Naive thymus-derived CD4-positive, alpha-beta T cell (primary cell): Measurements from ENCODE around the gene SNRPD3. TPM values are rescaled to one million over a fixed set of nuclear protein-coding genes. Genes with fewer than 3 reads are reported as not detected.
A peak's percentile ranks its signal among the peaks of the same experiment; 100 is the strongest.
"Not testable (repeated sequence)": the region's sequence is repeated elsewhere in the genome, so short reads cannot be mapped to it uniquely, and the experiment has no call there.

Source experiments
- ATAC-seq: fragments of 150-1000 bp; cut with Tn5 transposase; 2 replicates; pipeline ENCODE4 v1.10.0; 2021; ENCODE audit warnings: mild to moderate bottlenecking, moderate library complexity
- CTCF ChIA-PET: fragments of 350-600 bp; sonication (Branson Sonifier 250); formaldehyde crosslinking; loops from one replicate; lab custom pipeline; 2021; ENCODE audit warnings: antibody characterized with exemption; lab: Charles Lee
- POLR2A ChIA-PET: fragments of 350-600 bp; sonication (Branson Sonifier 250); formaldehyde crosslinking; loops from one replicate; lab custom pipeline; 2021; ENCODE audit warnings: antibody characterized with exemption, inconsistent platforms; lab: Charles Lee
- DNase-seq, 9 donors: peaks; one replicate each; pipeline versions ENCODE4 v3.0.0 to v3.0.0-alpha.2; 2020 to 2022; ENCODE audit warnings: mixed read lengths in 1 of 9
- H3K27ac ChIP-seq: one replicate; pipeline ENCODE4 v1.7.0; 2013; ENCODE audit warnings: mild to moderate bottlenecking, low read depth, low read length, moderate library complexity
- H3K27me3 ChIP-seq, 2 donors: one replicate each; pipeline ENCODE4 v1.7.0; 2013; ENCODE audit warnings: low read length in 2 of 2, mild to moderate bottlenecking in 2 of 2, moderate library complexity in 2 of 2; ENCODE audit not compliant: control insufficient read depth in 2 of 2, insufficient read depth in 2 of 2
- H3K36me3 ChIP-seq, 3 experiments: 1 replicate in 2 of 3; 2 replicates in 1 of 3; pipeline ENCODE4 v1.7.0; 2013; ENCODE audit warnings: low read length in 3 of 3, mild to moderate bottlenecking in 3 of 3, moderate library complexity in 1 of 3; ENCODE audit not compliant: insufficient read depth in 3 of 3, control insufficient read depth in 2 of 3
- H3K4me1 ChIP-seq, 2 donors: one replicate each; pipeline ENCODE4 v1.7.0; 2013; ENCODE audit warnings: low read length in 2 of 2, mild to moderate bottlenecking in 2 of 2, moderate library complexity in 1 of 2; ENCODE audit not compliant: control insufficient read depth in 2 of 2, insufficient read depth in 2 of 2
- H3K4me3 ChIP-seq: 2 replicates; pipeline ENCODE4 v1.7.0; 2013; ENCODE audit warnings: mild to moderate bottlenecking, low read length
- H3K9me3 ChIP-seq, 3 experiments: 1 replicate in 2 of 3; 2 replicates in 1 of 3; pipeline ENCODE4 v1.7.0; 2013; ENCODE audit warnings: low read length in 3 of 3; ENCODE audit not compliant: control insufficient read depth in 2 of 3
- H3K27ac Mint-ChIP-seq, 9 donors: one replicate each; pipeline ENCODE4 v1.8.0; 2020 to 2022; ENCODE audit warnings: mixed read lengths in 9 of 9, mild to moderate bottlenecking in 8 of 9, moderate library complexity in 5 of 9, inconsistent platforms in 2 of 9
- H3K27me3 Mint-ChIP-seq, 5 donors: one replicate each; pipeline ENCODE4 v1.8.0; 2021 to 2022; ENCODE audit warnings: mixed read lengths in 5 of 5, mild to moderate bottlenecking in 1 of 5
- H3K36me3 Mint-ChIP-seq, 5 donors: one replicate each; pipeline ENCODE4 v1.8.0; 2020 to 2022; ENCODE audit warnings: mixed read lengths in 5 of 5, mild to moderate bottlenecking in 3 of 5, inconsistent platforms in 1 of 5
- H3K4me1 Mint-ChIP-seq, 7 donors: one replicate each; pipeline ENCODE4 v1.8.0; 2020 to 2022; ENCODE audit warnings: mixed read lengths in 7 of 7, mild to moderate bottlenecking in 3 of 7, inconsistent platforms in 1 of 7
- H3K4me3 Mint-ChIP-seq, 10 donors: one replicate each; pipeline ENCODE4 v1.8.0; 2020 to 2022; ENCODE audit warnings: mild to moderate bottlenecking in 10 of 10, mixed read lengths in 10 of 10, moderate library complexity in 6 of 10, inconsistent platforms in 2 of 10
- H3K9me3 Mint-ChIP-seq, 11 donors: one replicate each; pipeline ENCODE4 v1.8.0; 2020 to 2022; ENCODE audit warnings: mixed read lengths in 11 of 11, mild to moderate bottlenecking in 4 of 11, inconsistent platforms in 1 of 11, moderate library complexity in 1 of 11
- intact Hi-C, 2 donors: fragments of 100-400 bp; cut with micrococcal nuclease; formaldehyde crosslinking; loops; one replicate each; pipeline ENCODE4 v1.15.1; 2023
- polyA plus RNA-seq, 2 donors: library from polyadenylated mRNA; unstranded; fragments of 300-500 nt; fragmentation: Illumina TruSeq; gene quantifications; one replicate each; pipeline ENCODE4 v1.2.3, GENCODE V29; 2021
- total RNA-seq, 6 experiments: library from RNA in 5 of 6; stranded (reverse) in 5 of 6; gene quantifications; 1 replicate in 5 of 6; 2 replicates in 1 of 6; pipeline ENCODE4 v1.2.3 and lab custom pipeline; 2021 to 2026

The SNRPD3 gene
- total and polyA plus RNA-seq, 7 experiments from 2014 or later = 47.5 to 95.1 (median 83.8) TPM

DNA sequence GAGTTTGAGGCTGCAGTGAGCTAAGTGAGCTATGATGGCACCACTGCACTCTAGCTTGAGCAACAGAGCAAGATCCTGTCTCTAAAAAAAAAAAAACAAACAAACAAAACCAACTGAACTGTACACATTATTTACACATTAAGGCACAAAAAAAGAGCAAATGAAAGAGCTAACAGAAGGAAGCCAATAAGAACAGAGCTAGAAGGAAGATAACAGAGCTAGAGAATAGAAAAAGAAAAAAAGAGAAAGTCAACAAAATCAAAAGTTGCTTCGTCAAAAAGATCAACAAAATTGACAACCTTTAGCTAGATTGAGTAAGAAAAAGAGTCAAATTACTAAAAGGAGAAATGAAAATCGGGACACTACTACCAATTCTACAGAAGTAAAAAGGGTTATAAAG is 25.9 kb upstream of the SNRPD3 start:
- H3K4me1 Mint-ChIP-seq = peaks cover 0 to 8% (median 5%) of the 10 kb centered on the region in 7 donors
- no peaks in the 10 kb centered on the region for H3K27me3 ChIP-seq
- no peak overlapping the region for H3K4me3 ChIP-seq
- H3K4me3 Mint-ChIP-seq = no peak overlapping the region
- H3K4me1 ChIP-seq = no peaks in the 10 kb centered on the region
- intact Hi-C loops = loop anchor here in 1 of 2 donors (5.0 kb wide), 1 partner anchor 548 kb away; the partner anchor contains the start of gene GSTT2
- H3K36me3 Mint-ChIP-seq = no peaks in the 10 kb centered on the region
- H3K27me3 Mint-ChIP-seq = peaks cover 0 to 8% (median 0%) of the 10 kb centered on the region in 5 donors
- CTCF ChIA-PET = no interaction called here
- H3K27ac ChIP-seq = no peak overlapping the region
- H3K9me3 ChIP-seq = no peaks in the 10 kb centered on the region
- no peak for DNase-seq
- no peaks in the 10 kb centered on the region for H3K36me3 ChIP-seq
- POLR2A ChIA-PET = interaction anchor here (0.6 kb wide), 2 partner anchors 103 to 938 kb away, joined by 3 read pairs; no protein-coding TSS in a partner anchor
- H3K9me3 Mint-ChIP-seq = no peaks in the 10 kb centered on the region
- peak overlapping the region in 1 of 9 donors; percentile 79 for H3K27ac Mint-ChIP-seq
- no peak for ATAC-seq

DNA sequence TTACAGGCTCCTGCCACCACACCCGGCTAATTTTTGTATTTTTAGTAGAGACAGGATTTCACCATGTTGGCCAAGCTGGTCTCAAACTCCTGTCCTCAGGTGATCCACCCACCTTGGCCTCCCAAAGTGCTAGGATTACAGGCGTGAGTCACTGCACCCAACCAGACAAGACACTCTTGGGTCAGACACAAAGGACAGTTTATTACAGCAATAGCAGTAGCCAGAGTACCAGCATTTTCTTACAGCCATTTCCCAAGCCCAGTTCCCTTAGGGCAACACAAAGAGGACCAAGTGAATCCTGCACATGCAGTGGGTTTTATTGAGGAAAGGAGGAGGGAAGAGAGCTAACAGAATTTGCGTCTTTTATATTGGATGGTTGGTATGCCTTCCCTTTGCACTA is 24.8 kb upstream of the SNRPD3 start:
- H3K4me3 Mint-ChIP-seq, intact Hi-C loops, H3K36me3 ChIP-seq, H3K27ac Mint-ChIP-seq, H3K4me1 ChIP-seq, CTCF ChIA-PET, ATAC-seq, H3K4me3 ChIP-seq, H3K27me3 Mint-ChIP-seq, H3K27me3 ChIP-seq, H3K27ac ChIP-seq, H3K36me3 Mint-ChIP-seq, H3K9me3 ChIP-seq, DNase-seq, H3K4me1 Mint-ChIP-seq, POLR2A ChIA-PET, H3K9me3 Mint-ChIP-seq: not testable (repeated sequence)

DNA sequence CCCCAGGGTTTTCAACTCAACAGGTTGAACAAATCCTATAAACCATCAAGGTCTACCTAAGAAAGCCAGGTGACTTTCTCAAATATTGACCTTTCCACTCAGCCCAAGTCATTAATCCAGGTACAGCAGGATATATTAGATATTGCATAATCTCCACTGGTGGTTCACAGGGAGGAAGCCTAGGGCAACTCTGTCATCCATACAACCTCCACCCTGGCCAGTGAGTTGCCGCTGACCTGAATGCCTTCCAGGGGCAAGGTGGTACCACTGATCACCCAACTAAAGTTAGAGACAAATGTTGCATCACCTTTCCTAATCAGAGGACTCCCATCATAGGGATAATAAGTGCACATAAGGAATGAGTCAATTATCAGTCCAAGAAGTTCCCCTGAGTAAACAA is 23.7 kb upstream of the SNRPD3 start:
- no peak overlapping the region for H3K27ac ChIP-seq
- Mint-ChIP-seq H3K36me3 (no peaks in the 10 kb centered on the region), H3K4me1 (no peaks in the 10 kb centered on the region), H3K4me3 (no peak overlapping the region), H3K27me3 (peaks cover 0 to 8% (median 0%) of the 10 kb centered on the region in 5 donors), H3K27ac (no peak overlapping the region), H3K9me3 (no peaks in the 10 kb centered on the region)
- no peaks in the 10 kb centered on the region for H3K9me3 ChIP-seq
- no peaks in the 10 kb centered on the region for H3K27me3 ChIP-seq
- ChIA-PET POLR2A (no interaction called here), CTCF (no interaction called here)
- no peaks in the 10 kb centered on the region for H3K36me3 ChIP-seq
- ATAC-seq = no peak
- intact Hi-C loops = no loop called here
- no peaks in the 10 kb centered on the region for H3K4me1 ChIP-seq
- DNase-seq = no peak
- H3K4me3 ChIP-seq = no peak overlapping the region

DNA sequence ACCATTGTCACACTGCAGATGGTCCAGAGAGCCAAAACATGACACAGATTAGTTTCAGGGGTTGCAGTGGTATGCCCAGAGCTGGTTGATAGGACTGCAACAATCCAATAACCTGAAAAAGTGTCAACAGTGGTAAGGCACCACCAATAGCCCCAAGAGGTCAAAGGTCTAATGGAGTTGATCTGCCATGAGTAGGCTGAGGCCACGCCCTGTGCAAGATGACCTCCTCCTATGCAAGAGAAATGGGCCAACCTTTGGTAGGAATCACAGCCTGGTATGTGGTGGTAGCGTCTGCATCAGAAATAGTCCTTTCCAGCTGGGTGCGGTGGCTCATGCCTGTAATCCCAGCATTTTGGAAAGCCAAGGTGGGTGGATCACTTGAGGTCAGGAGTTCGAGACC is 20.5 kb upstream of the SNRPD3 start:
- Histone ChIP-seq H3K36me3 (peaks cover 0 to 8% (median 0%) of the 10 kb centered on the region in 3 experiments), H3K9me3 (no peaks in the 10 kb centered on the region), H3K4me1 (no peaks in the 10 kb centered on the region), H3K4me3 (no peak overlapping the region), H3K27me3 (no peaks in the 10 kb centered on the region), H3K27ac (no peak overlapping the region)
- Mint-ChIP-seq H3K27me3 (peaks cover 0 to 2% (median 0%) of the 10 kb centered on the region in 5 donors), H3K9me3 (no peaks in the 10 kb centered on the region), H3K27ac (no peak overlapping the region), H3K4me3 (no peak overlapping the region), H3K4me1 (no peaks in the 10 kb centered on the region), H3K36me3 (peaks cover 0 to 9% (median 4%) of the 10 kb centered on the region in 5 donors)
- intact Hi-C loops = no loop called here
- ATAC-seq = no peak
- DNase-seq = no peak
- CTCF ChIA-PET = no interaction called here
- POLR2A ChIA-PET = no interaction called here

DNA sequence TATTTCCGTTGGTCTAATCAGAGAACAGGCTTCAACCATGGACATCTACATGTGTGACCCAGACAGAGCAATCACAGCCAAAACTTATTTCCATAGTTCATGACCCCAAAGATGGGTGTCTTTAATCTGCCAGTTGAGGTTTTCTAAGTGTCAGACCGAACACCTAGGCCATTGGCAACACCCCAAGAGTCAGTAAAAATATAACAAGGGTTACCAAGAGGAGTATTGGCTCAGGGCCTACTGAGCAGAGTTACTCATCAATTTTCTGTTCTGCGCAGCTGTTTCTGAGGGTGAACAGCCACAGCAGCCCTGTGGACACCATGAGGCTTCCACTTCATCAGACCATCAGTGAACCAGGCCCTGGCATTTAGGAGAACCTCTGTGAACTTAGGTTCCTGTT is 19.7 kb upstream of the SNRPD3 start:
- Histone ChIP-seq H3K27me3 (no peaks in the 10 kb centered on the region), H3K27ac (no peak overlapping the region), H3K4me3 (no peak overlapping the region), H3K36me3 (peaks cover 0 to 16% (median 0%) of the 10 kb centered on the region in 3 experiments), H3K4me1 (no peaks in the 10 kb centered on the region), H3K9me3 (no peaks in the 10 kb centered on the region)
- H3K27me3 Mint-ChIP-seq = no peaks in the 10 kb centered on the region
- ChIA-PET CTCF (no interaction called here), POLR2A (no interaction called here)
- H3K4me1 Mint-ChIP-seq = no peaks in the 10 kb centered on the region
- peaks cover 0 to 14% (median 4%) of the 10 kb centered on the region in 5 donors for H3K36me3 Mint-ChIP-seq
- H3K27ac Mint-ChIP-seq = no peak overlapping the region
- DNase-seq = no peak
- ATAC-seq = no peak
- H3K9me3 Mint-ChIP-seq = no peaks in the 10 kb centered on the region
- intact Hi-C loops = no loop called here
- H3K4me3 Mint-ChIP-seq = no peak overlapping the region

DNA sequence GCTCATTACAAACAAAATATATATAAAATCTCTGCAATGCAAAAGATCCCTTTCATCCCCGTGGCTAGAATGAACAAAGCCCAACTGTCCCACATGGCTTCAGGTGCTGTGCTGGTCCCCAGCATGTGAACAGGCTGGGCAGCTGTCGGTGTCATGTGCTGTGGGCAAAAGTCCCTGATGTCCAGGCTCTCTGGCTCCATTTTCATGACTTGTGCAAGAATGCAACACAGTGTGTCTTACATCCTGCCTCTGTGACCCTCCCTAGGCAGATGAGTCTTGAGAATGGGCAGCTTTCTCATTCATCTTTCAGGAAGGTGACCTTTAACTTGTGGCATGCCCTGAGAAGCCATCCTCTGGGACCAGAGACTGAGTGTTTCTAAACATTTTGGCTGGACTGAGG is 15.3 kb upstream of the SNRPD3 start:
- Histone ChIP-seq H3K27me3 (no peaks in the 10 kb centered on the region), H3K27ac (no peak overlapping the region), H3K4me3 (no peak overlapping the region), H3K36me3 (peaks cover 0 to 58% (median 4%) of the 10 kb centered on the region in 3 experiments), H3K4me1 (no peaks in the 10 kb centered on the region), H3K9me3 (no peaks in the 10 kb centered on the region)
- H3K27me3 Mint-ChIP-seq = no peaks in the 10 kb centered on the region
- H3K36me3 Mint-ChIP-seq = peaks cover 0 to 21% (median 4%) of the 10 kb centered on the region in 5 donors
- ChIA-PET POLR2A (no interaction called here), CTCF (no interaction called here)
- peak overlapping the region in 1 of 9 donors; percentile 8 for H3K27ac Mint-ChIP-seq
- intact Hi-C loops = no loop called here
- ATAC-seq (no peak), DNase-seq (no peak)
- no peaks in the 10 kb centered on the region for H3K9me3 Mint-ChIP-seq
- no peak overlapping the region for H3K4me3 Mint-ChIP-seq
- H3K4me1 Mint-ChIP-seq = peaks cover 0 to 3% (median 0%) of the 10 kb centered on the region in 7 donors
